Measurements from ENCODE around the gene FAM162B.
"Not testable (repeated sequence)": the region's sequence is repeated elsewhere in the genome, so short reads cannot be mapped to it uniquely, and the experiment has no call there.

FAM162B gene

DNA sequence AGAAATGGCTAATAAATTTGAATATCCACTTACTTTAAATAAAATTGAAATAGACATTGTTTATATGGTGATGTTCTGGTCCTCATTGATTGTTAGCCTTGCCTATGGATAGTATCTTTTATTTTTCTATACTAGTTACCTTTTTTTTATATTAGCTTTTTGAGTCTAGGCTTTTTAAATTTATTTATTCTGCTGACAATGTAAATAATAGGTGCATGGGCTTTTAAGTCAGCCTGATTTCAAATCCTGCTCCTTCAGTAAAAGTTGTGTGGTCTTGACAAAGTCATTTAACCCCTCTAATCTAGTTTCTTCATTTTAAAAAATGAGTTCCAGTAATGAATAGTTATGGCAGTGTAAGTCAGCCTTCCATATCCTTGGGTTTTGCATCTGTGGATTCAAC lies 38.6 kb downstream of the FAM162B start:
- no peak for DNase-seq (ENCODE audit: low spot score)

DNA sequence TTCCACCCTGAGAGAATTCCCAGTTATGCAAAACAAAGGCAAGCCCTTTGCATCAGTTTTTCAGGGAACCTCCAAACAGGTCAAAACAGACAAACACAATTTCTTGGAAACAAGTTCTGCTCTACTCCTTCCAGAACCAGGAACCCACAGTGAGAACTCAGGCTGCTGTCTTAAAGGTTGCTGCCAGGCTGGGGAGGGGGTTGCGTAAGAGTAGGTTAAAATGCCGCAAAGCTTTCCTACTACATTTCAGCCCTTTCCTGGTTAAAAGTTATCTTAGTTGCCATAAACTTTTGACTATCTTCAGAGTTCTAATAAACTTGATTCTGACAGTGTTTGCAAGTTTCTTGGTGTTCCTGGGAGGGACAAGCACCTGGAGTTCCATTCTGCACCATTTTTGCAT lies 50.8 kb downstream of the FAM162B start:
- no peak for DNase-seq (ENCODE audit: low spot score)

DNA sequence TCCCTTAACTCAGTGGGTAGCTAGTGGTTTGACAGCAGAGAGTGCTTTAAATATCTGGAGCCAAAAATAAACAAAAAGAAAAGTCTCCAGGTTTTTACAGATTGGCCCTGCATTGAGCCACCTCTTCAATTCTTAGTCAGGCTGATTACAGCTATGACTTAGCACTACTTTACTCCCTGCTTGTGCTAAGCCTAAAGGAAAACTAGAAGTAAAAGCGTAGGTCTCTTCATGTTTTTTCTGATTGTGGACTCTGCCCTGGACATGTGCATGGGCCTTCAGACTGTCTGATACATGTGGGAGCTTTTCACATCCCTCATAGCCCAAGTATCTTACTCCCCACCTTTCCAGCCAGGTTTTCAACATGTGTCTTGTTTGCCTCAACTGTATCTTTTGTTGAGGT lies 51.2 kb downstream of the FAM162B start:
- no peak for DNase-seq (ENCODE audit: low spot score)

DNA sequence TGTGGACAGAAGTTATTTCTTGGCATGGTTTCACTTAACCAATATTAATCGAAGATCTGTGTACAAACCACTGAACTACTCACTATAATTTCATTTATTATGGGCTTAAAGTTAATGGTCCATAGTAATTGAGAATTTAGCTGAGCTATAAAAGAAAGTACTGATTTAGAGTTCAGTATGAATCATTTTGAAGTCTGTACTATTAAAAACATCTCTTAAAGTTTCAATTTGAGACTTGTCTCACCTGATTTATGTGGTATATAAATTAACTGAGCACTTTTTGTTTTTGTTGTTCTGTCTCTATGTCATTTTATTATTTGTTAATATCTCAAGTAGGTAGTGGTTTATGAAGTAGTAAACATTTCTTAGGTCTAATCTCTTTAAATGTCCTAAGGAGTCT lies 59.6 kb downstream of the FAM162B start:
- DNase-seq (ENCODE audit: low spot score) = no peak

DNA sequence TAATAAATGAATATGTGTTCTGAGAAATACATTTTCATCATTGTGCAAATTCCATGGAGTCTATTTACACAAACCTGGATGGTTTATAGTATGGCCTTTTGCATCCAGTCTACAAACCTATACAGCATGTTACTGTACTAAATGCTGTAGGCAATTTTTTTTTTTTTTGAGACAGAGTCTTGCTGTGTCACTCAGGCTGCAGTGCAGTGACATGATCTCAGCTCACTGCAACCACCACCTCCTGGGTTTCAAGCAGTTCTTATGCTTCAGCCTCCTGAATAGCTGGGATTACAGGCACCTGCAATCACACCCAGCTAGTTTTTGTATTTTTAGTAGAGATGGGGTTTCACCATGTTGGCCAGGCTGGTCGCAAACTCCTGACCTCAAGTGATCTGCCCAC lies 61.6 kb downstream of the FAM162B start:
- DNase-seq (ENCODE audit: low spot score) = not testable (repeated sequence)

Data from cerebellar cortex (tissue), 1 donor.